NCI-H2227 treated with DMSO at 0.1 percent for 48 hours (cell line): ENCODE results near the gene LRMDA.

Source experiments
- DNase-seq: peaks from one replicate; lab custom pipeline; 2025; lab: John Stamatoyannopoulos, UW

Gene LRMDA

GRCh38 chr10:76172020-76172419 is 740.6 kb downstream of the LRMDA start:
- no peak for DNase-seq

- no peak for DNase-seq
Observed at GRCh38 chr10:76175533-76176165, 744.2 kb downstream of the LRMDA start.

GRCh38 chr10:76176166-76176550 is 744.7 kb downstream of the LRMDA start:
- DNase-seq = no peak

- DNase-seq = no peak
Observed at GRCh38 chr10:76177936-76178335, 746.5 kb downstream of the LRMDA start.

GRCh38 chr10:76178532-76179292 is 747.3 kb downstream of the LRMDA start:
- no peak for DNase-seq

- DNase-seq = no peak
Observed at GRCh38 chr10:76179806-76180205, 748.4 kb downstream of the LRMDA start.

- DNase-seq = no peak
Observed at GRCh38 chr10:76184647-76185046, 753.2 kb downstream of the LRMDA start.

- DNase-seq = no peak
Observed at GRCh38 chr10:76185471-76186301, 754.3 kb downstream of the LRMDA start.

GRCh38 chr10:76188216-76188615 is 756.8 kb downstream of the LRMDA start:
- DNase-seq = no peak

GRCh38 chr10:76190634-76191270 is 759.3 kb downstream of the LRMDA start:
- DNase-seq = peak; percentile 66

- no peak for DNase-seq
Observed at GRCh38 chr10:76191336-76191735, 759.9 kb downstream of the LRMDA start.

GRCh38 chr10:76192151-76192550 is 760.7 kb downstream of the LRMDA start:
- DNase-seq = no peak

- DNase-seq = no peak
Observed at GRCh38 chr10:76192694-76193320, 761.4 kb downstream of the LRMDA start.

GRCh38 chr10:76195654-76196390 is 764.4 kb downstream of the LRMDA start:
- DNase-seq = no peak

- DNase-seq = no peak
Observed at GRCh38 chr10:76197293-76197692, 765.9 kb downstream of the LRMDA start.

- no peak for DNase-seq
Observed at GRCh38 chr10:76198287-76199035, 767.0 kb downstream of the LRMDA start.

GRCh38 chr10:76201962-76202361 is 770.5 kb downstream of the LRMDA start:
- DNase-seq = no peak

GRCh38 chr10:76202777-76203176 is 771.4 kb downstream of the LRMDA start:
- DNase-seq = no peak

- DNase-seq = no peak
Observed at GRCh38 chr10:76205361-76205760, 773.9 kb downstream of the LRMDA start.

- DNase-seq = peak; percentile 19
Observed at GRCh38 chr10:76206797-76207352, 775.5 kb downstream of the LRMDA start.
